ENCODE results near the gene MRRF. TPM values are rescaled to one million over a fixed set of nuclear protein-coding genes. Genes with fewer than 3 reads are reported as not detected.
A peak's percentile ranks its signal among the peaks of the same experiment; 100 is the strongest.

MRRF gene
- total RNA-seq, 3 donors from 2014 or later = 32.5 to 55.3 (median 44.9) TPM

DNA sequence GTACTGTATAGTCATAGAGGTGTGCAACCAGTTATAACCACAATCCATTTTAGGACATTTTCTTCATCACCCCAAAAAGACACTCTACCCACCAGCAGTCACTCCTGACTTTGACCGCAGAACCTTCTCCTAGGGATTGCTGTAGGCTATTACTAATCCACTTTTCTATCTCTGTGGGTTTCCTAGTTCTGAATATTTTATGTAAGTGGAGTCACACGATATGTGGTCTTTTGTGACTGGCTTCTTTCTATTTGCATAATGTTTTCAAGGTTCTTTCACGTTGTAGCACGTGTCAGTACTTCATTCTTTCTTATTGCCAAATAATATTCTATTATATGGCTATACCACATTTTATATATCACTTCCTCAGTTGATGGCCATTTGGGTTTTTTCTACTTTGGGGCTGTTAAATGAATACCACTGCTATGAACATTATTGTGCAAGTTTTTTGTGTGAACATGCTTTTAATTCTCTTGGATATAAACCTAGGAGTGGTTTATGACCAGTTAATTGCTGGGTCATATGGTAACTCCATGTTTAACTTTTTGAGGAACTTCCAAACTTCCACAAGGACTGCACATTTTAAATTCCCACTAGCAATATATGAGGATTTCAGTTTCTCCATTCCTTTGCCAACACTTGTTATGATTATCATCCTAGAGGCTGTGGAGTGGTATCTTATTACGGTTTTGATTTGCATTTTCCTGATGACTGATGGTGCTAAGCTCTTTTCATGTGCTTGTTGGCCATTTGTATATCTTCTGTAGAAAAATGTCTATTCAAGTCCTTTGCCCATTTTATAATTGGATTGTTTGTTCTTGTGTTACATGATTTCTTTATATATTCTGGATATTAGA, 37.8 kb downstream of the MRRF start:
- Histone ChIP-seq H3K9me3 (no peaks in the 10 kb centered on the region), H3K27ac (no peak overlapping the region), H3K36me3 (no peaks in the 10 kb centered on the region), H3K4me1 (no peaks in the 10 kb centered on the region), H3K4me3 (no peak overlapping the region), H3K27me3 (no peaks in the 10 kb centered on the region)
- no peak for DNase-seq (ENCODE audit: low spot score in 2 of 2)
- intact Hi-C loops (cut with DNase I; ENCODE audit: low total_unique reads) = no loop called here
- TF ChIP-seq POLR2A (IDR thresholded peaks at IDR 0.05) (no peak), POLR2AphosphoS5 (IDR thresholded peaks at IDR 0.05) (no peak)
- TF ChIP-seq, protein P1, sequence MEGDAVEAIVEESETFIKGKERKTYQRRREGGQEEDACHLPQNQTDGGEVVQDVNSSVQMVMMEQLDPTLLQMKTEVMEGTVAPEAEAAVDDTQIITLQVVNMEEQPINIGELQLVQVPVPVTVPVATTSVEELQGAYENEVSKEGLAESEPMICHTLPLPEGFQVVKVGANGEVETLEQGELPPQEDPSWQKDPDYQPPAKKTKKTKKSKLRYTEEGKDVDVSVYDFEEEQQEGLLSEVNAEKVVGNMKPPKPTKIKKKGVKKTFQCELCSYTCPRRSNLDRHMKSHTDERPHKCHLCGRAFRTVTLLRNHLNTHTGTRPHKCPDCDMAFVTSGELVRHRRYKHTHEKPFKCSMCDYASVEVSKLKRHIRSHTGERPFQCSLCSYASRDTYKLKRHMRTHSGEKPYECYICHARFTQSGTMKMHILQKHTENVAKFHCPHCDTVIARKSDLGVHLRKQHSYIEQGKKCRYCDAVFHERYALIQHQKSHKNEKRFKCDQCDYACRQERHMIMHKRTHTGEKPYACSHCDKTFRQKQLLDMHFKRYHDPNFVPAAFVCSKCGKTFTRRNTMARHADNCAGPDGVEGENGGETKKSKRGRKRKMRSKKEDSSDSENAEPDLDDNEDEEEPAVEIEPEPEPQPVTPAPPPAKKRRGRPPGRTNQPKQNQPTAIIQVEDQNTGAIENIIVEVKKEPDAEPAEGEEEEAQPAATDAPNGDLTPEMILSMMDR (IDR thresholded peaks at IDR 0.05) = no peak

DNA sequence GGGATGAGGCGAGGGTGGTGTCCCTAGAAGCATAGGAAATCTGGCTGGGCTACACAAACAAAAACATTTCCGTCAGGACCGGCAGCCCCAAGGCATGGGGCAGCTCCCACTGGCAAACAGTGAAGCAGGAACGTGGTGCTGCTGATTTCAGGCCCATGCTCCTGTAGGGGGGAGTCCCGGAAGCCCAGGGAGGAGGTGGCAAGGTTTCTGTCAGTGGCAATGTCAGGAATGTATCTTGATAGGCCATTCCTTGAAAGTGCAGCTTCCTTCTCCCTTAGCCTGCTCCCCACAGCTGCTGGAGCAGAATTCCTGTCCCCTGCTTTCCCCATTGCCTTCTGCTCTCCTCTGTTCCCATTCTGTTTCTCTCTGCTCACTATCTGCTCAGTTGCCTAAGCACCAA, 42.4 kb downstream of the MRRF start:
- no peak overlapping the region for H3K4me3 ChIP-seq
- no peaks in the 10 kb centered on the region for H3K36me3 ChIP-seq
- DNase-seq (ENCODE audit: low spot score in 2 of 2) = no peak
- peak in 1 of 3 donors; percentile 23 for TF ChIP-seq POLR2AphosphoS5 (IDR thresholded peaks at IDR 0.05)
- TF ChIP-seq, protein P1 (IDR thresholded peaks at IDR 0.05) = no peak
- no peaks in the 10 kb centered on the region for H3K27me3 ChIP-seq
- no peaks in the 10 kb centered on the region for H3K4me1 ChIP-seq
- no peaks in the 10 kb centered on the region for H3K9me3 ChIP-seq
- intact Hi-C loops (cut with DNase I; ENCODE audit: low total_unique reads) = no loop called here
- H3K27ac ChIP-seq = peak overlapping the region in 1 of 2 donors; percentile 49

DNA sequence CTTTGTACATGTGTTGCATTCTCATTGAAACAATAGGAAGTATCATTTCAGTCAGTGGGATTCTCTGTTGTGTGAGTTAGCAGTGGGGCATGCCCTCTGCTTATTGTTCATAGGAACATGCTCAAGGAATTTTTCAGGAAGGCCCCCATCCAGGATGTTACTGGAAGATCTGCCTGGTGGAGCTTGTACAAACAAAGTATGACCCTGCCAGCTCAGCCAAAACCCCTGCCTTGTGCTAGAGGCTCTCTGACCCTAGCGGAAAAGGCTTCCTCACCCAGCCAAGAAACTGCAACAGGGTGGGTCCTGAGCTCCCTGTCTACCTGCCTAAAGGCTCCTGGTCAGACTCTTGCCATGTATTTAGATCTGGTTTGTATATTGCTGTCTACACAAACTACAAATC, 43.2 kb downstream of the MRRF start:
- no peak for DNase-seq (ENCODE audit: low spot score in 2 of 2)

DNA sequence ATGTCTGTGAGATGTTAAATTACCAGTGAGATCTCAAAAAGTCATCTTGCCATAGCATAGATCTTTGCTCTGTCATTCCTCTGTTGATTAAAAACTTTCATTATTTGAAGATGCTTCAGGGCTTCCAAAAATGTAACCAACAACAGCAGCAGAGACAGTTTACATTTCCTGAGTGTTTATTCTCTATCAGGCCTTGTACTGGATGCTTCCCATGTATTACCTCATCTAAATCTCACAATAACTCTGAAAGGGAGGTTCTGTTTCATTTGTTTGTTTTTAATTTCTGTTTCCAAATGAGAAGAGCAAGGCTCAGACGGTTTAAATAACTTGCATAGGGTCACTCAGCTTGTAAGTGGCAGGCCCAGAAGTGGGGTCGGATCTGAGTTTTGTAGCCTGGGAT, 45.2 kb downstream of the MRRF start:
- no peaks in the 10 kb centered on the region for H3K36me3 ChIP-seq

More for the DNA sequence above, 43.2 kb downstream of the MRRF start:
- Histone ChIP-seq H3K36me3 (no peaks in the 10 kb centered on the region), H3K9me3 (no peaks in the 10 kb centered on the region), H3K4me1 (no peaks in the 10 kb centered on the region), H3K27me3 (no peaks in the 10 kb centered on the region), H3K27ac (peak overlapping the region in 1 of 2 donors; percentile 49), H3K4me3 (no peak overlapping the region)
- TF ChIP-seq POLR2AphosphoS5 (IDR thresholded peaks at IDR 0.05) = no peak
- TF ChIP-seq, protein P1 (IDR thresholded peaks at IDR 0.05) = no peak
- TF ChIP-seq POLR2A (IDR thresholded peaks at IDR 0.05) = no peak
- intact Hi-C loops (cut with DNase I; ENCODE audit: low total_unique reads) = no loop called here

DNA sequence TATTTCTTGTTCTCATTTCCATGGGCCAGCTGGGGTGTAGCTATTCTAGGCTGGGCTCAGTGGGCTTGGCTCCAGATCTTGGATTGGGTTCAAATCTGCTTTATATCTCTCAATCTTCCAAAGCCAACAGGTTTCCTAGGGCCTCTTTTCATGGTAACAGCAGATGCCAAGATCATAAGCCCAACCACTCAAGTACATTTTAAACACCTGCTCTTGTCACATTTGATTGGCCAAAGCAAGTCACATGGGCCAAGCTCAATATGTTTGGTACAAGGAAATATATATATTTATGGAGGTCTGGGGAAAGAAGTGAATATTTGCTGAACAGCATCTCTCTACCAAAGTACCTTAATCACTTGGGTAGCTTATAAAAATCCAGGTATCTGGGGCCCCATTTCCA, 49.5 kb downstream of the MRRF start:
- Histone ChIP-seq H3K4me3 (no peak overlapping the region), H3K9me3 (no peaks in the 10 kb centered on the region), H3K36me3 (no peaks in the 10 kb centered on the region), H3K27me3 (no peaks in the 10 kb centered on the region), H3K27ac (no peak overlapping the region), H3K4me1 (no peaks in the 10 kb centered on the region)
- TF ChIP-seq POLR2AphosphoS5 (IDR thresholded peaks at IDR 0.05) (no peak), POLR2A (IDR thresholded peaks at IDR 0.05) (no peak)
- TF ChIP-seq, protein P1 (IDR thresholded peaks at IDR 0.05) = no peak
- no peak for DNase-seq (ENCODE audit: low spot score in 2 of 2)
- intact Hi-C loops (cut with DNase I; ENCODE audit: low total_unique reads) = loop anchor here (2.0 kb wide), 1 partner anchor 23 kb away; no protein-coding TSS in a partner anchor

More for the DNA sequence above, 45.2 kb downstream of the MRRF start:
- no peak for DNase-seq (ENCODE audit: low spot score in 2 of 2)
- Histone ChIP-seq H3K27me3 (no peaks in the 10 kb centered on the region), H3K9me3 (no peaks in the 10 kb centered on the region), H3K4me3 (no peak overlapping the region), H3K4me1 (no peaks in the 10 kb centered on the region), H3K27ac (no peak overlapping the region)
- no peak for TF ChIP-seq POLR2A (IDR thresholded peaks at IDR 0.05)
- TF ChIP-seq POLR2AphosphoS5 (IDR thresholded peaks at IDR 0.05) = no peak
- intact Hi-C loops (cut with DNase I; ENCODE audit: low total_unique reads) = no loop called here
